Sigmoid colon (tissue), 7 donors: ENCODE measurements around the gene MZT1. TPM values are rescaled to one million over a fixed set of nuclear protein-coding genes. Genes with fewer than 3 reads are reported as not detected.
A peak's percentile ranks its signal among the peaks of the same experiment; 100 is the strongest.

Source experiments
- DNase-seq: peaks from one replicate; pipeline ENCODE4 v3.0.0-alpha.2; 2019
- H3K27ac ChIP-seq, 4 donors: fragments of 200-600 bp; sonication (generic); one replicate each; pipeline ENCODE4 v1.5.1; 2016 to 2019; ENCODE audit warnings: mild to moderate bottlenecking in 1 of 4
- H3K27me3 ChIP-seq, 3 donors: fragments of 200-600 bp; sonication (generic); one replicate each; pipeline ENCODE4 v1.5.1; 2019; ENCODE audit warnings: mild to moderate bottlenecking in 1 of 3
- H3K36me3 ChIP-seq, 4 donors: fragments of 200-600 bp; sonication (generic); one replicate each; pipeline ENCODE4 v1.5.1; 2016 to 2019
- H3K4me1 ChIP-seq, 4 donors: fragments of 200-600 bp; sonication (generic); one replicate each; pipeline ENCODE4 v1.5.1; 2017 to 2019
- H3K4me3 ChIP-seq, 4 donors: fragments of 200-600 bp; sonication (generic); one replicate each; pipeline ENCODE4 v1.5.1; 2017 to 2019; ENCODE audit warnings: mild to moderate bottlenecking in 2 of 4, moderate library complexity in 1 of 4
- H3K9me3 ChIP-seq, 4 donors: fragments of 200-600 bp in 3 of 4; sonication (generic) in 3 of 4; one replicate each; pipeline versions ENCODE4 v1.5.1 to v1.6.1; 2013 to 2019
- CTCF ChIP-seq, 4 experiments: fragments of 450-650 bp in 3 of 4; fragments of 200-600 bp in 1 of 4; IDR thresholded peaks; one replicate each; pipeline ENCODE4 v1.5.1; 2016 to 2019; ENCODE audit warnings: antibody characterized with exemption in 4 of 4, mild to moderate bottlenecking in 3 of 4, moderate library complexity in 2 of 4
- EP300 ChIP-seq, 4 donors: sonication (generic); formaldehyde crosslinking; IDR thresholded peaks; one replicate each; pipeline ENCODE4 v1.6.1; 2017; ENCODE audit warnings: antibody characterized with exemption in 4 of 4
- POLR2A ChIP-seq, 2 donors: fragments of 450-650 bp; IDR thresholded peaks; one replicate each; pipeline ENCODE4 v1.6.1; 2016; ENCODE audit warnings: antibody characterized with exemption in 2 of 2, mild to moderate bottlenecking in 2 of 2, moderate library complexity in 2 of 2
- POLR2AphosphoS5 ChIP-seq, 4 donors: sonication (generic); formaldehyde crosslinking; IDR thresholded peaks; one replicate each; pipeline ENCODE4 v1.6.1; 2017; ENCODE audit warnings: antibody characterized with exemption in 4 of 4
- WGBS, 2 donors: extraction: QIAGEN DNeasy Blood & Tissue Kit; methylation state at CpG; one replicate each; pipeline ENCODE4 v1.1.7; 2013; 5-methylcytosine and 5-hydroxymethylcytosine counted together
- intact Hi-C: fragments of 100-400 bp; cut with DNase I; formaldehyde crosslinking; loops from one replicate; pipeline ENCODE4 v1.15.1; 2023
- polyA plus RNA-seq, 3 donors: library from polyadenylated mRNA; stranded (reverse); fragments of 200-250 nt; gene quantifications; one replicate each; pipeline ENCODE4 v1.2.3, GENCODE V29; 2013
- total RNA-seq, 4 donors: library from RNA; depleted of rRNA; stranded (reverse); fragments of >200 nt; gene quantifications; one replicate each; pipeline ENCODE4 v1.1.0, GENCODE V29; 2016
- donor health status: healthy with polysubstance abuse.
- donor health status: Bipolar disorder and iron deficiency.
- donor health status: healthy.

Gene MZT1
- total RNA-seq (10 to 100 TPM in 2 of 4 donors, 1 to 10 TPM in 2; 4.2 to 12.8 (median 8.2) TPM), polyA plus RNA-seq (10 to 100 TPM; 11.8 to 12.7 (median 12.0) TPM)

- Histone ChIP-seq H3K4me3 (peak within 1 kb of the TSS; percentile 80 to 97 (median 90)), H3K27ac (peak within 1 kb of the TSS; percentile 73 to 76 (median 76)), H3K27me3 (no peaks in the 10 kb centered on the region), H3K4me1 (peaks cover 0 to 23% (median 20%) of the 10 kb centered on the region in 4 donors), H3K36me3 (no peaks in the 10 kb centered on the region), H3K9me3 (no peaks in the 10 kb centered on the region)
- 0% methylated on average over 71 of the region's 71 CpGs for WGBS, 2 donors
- TF ChIP-seq POLR2AphosphoS5 (IDR thresholded peaks at IDR 0.05): peak; percentile 22 to 72 (median 53)
- no peak for TF ChIP-seq EP300 (IDR thresholded peaks at IDR 0.05)
- TF ChIP-seq CTCF (IDR thresholded peaks at IDR 0.05): no peak
- peak in 1 of 2 donors; percentile 9 for TF ChIP-seq POLR2A (IDR thresholded peaks at IDR 0.05)
- peak; percentile 97 for DNase-seq
- intact Hi-C loops: loop anchor here (2.0 kb wide), 1 partner anchor 53 kb away; the partner anchor contains the start of gene DIS3
Observed at GRCh38 chr13:72727417-72728289, at the start of gene MZT1, which contains the start of gene BORA. Gene MZT1, minus strand, starts transcription at chr13:72727629. Its CDS starts 27 bp downstream, at chr13:72727602. Gene BORA, plus strand, starts transcription at chr13:72727923. Its CDS starts 1,018 bp downstream, at chr13:72728941.

- TF ChIP-seq POLR2AphosphoS5 (IDR thresholded peaks at IDR 0.05): no peak
- TF ChIP-seq CTCF (IDR thresholded peaks at IDR 0.05): no peak
- no peak for TF ChIP-seq EP300 (IDR thresholded peaks at IDR 0.05)
- TF ChIP-seq POLR2A (IDR thresholded peaks at IDR 0.05): no peak
- Histone ChIP-seq H3K4me3 (no peak overlapping the region), H3K36me3 (peaks cover 19 to 92% (median 61%) of the 10 kb centered on the region in 4 donors)
Observed at GRCh38 chr13:72774019-72774418, 46.6 kb upstream of the MZT1 start.

GRCh38 chr13:72763411-72763810, 36.0 kb upstream of the MZT1 start:
- intact Hi-C loops: no loop called here
- Histone ChIP-seq H3K9me3 (no peaks in the 10 kb centered on the region), H3K27ac (no peak overlapping the region), H3K36me3 (peaks cover 36 to 100% (median 65%) of the 10 kb centered on the region in 4 donors), H3K4me3 (no peak overlapping the region), H3K27me3 (no peaks in the 10 kb centered on the region), H3K4me1 (no peaks in the 10 kb centered on the region)
- no peak for TF ChIP-seq POLR2AphosphoS5 (IDR thresholded peaks at IDR 0.05)
- TF ChIP-seq POLR2A (IDR thresholded peaks at IDR 0.05): no peak
- TF ChIP-seq CTCF (IDR thresholded peaks at IDR 0.05): no peak
- TF ChIP-seq EP300 (IDR thresholded peaks at IDR 0.05): no peak
- no peak for DNase-seq
- WGBS, 2 donors: 86 to 92% methylated on average over 2 of the region's 2 CpGs

More at GRCh38 chr13:72774019-72774418, 46.6 kb upstream of the MZT1 start:
- Histone ChIP-seq H3K27me3 (no peaks in the 10 kb centered on the region), H3K9me3 (no peaks in the 10 kb centered on the region), H3K27ac (no peak overlapping the region), H3K4me1 (peaks cover 0 to 7% (median 1%) of the 10 kb centered on the region in 4 donors)
- intact Hi-C loops: no loop called here
- 86 to 89% methylated on average over 2 of the region's 2 CpGs for WGBS, 2 donors
- DNase-seq: no peak

- TF ChIP-seq EP300 (IDR thresholded peaks at IDR 0.05) (no peak), CTCF (IDR thresholded peaks at IDR 0.05) (no peak)
Observed at GRCh38 chr13:72760189-72760588, 32.8 kb upstream of the MZT1 start.

More at GRCh38 chr13:72760189-72760588, 32.8 kb upstream of the MZT1 start:
- H3K27me3 ChIP-seq: no peaks in the 10 kb centered on the region
- H3K9me3 ChIP-seq: no peaks in the 10 kb centered on the region
- WGBS, 2 donors: 83 to 86% methylated on average over 3 of the region's 3 CpGs
- DNase-seq: no peak
- H3K36me3 ChIP-seq: peaks cover 32 to 98% (median 61%) of the 10 kb centered on the region in 4 donors
- no peaks in the 10 kb centered on the region for H3K4me1 ChIP-seq
- no peak overlapping the region for H3K4me3 ChIP-seq
- intact Hi-C loops: no loop called here
- no peak overlapping the region for H3K27ac ChIP-seq
